ENCODE results near the gene CAPN13.
A peak's percentile ranks its signal among the peaks of the same experiment; 100 is the strongest.
"Not testable (repeated sequence)": the region's sequence is repeated elsewhere in the genome, so short reads cannot be mapped to it uniquely, and the experiment has no call there.

The CAPN13 gene

DNA sequence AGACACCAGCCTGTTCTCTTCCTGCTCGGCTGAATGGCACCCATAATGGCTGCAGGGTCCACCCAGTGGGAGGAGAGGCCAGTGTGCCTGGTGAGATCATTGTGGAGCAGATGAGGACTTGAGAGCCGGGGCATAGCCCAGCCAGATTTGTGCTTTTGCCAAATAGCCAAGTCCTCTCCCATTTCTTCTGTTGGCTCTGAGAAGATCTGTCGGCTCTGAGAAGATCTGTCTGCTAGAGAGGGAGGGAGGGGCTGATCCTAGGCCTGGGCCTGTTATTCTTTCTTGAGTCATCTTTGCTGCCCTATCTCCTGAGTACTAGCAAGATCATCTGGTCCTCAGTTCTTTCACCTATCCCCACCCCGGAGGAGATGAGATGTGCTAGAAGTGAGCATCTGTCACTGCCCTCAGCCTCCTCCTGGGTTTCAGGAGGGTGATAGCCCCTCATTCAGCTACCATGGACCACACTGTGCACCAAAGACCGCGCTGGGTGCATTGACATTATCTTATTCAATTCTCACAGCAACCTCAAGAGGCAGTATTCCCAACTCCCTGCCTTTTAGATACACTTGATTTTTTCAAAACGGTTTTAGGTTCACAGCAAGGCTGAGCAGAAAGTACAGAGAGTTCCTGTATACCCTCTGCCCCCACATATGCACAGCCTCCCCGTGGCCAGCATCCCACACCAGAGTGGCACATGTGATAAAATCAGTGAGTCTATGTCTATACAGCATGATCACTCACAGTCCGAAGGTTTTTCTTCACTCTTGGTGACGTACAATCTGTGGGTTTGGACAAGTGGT lies 98.6 kb downstream of the CAPN13 start:
- FAIRE-seq (peak; percentile 66), DNase-seq (ENCODE audit: insufficient read length, low spot score) (no peak)
- no peak for TF ChIP-seq POU2F2 (IDR thresholded peaks at IDR 0.05; ENCODE audit: low read depth, low read length)

DNA sequence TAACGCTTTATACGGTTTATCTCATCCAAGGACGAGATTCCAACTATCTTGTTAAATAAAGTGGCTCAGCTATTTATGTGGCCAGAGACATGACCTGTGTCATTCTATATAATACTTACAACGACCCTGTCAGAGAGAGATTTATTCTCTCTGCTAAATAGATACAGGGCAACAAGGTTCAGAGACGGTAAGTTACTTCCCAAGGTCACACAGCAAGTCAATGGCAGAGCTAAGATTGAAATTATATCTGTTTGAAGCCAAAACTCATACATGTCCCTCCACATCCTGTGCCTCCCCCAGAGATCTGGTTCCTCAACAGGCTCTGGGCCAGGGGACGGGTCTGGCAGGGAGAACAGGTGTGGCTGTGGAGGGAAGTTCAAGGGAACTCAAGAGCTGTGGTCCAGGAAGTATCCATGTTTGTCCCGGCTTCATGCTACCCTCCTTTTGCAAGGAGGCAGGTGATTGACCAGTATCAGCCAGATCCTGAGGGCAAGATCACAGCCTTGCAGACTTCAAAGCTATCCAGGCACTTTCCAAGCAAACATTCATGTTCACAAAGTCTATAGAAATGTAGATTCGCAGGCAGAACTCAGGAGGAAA lies 99.8 kb downstream of the CAPN13 start:
- DNase-seq (ENCODE audit: insufficient read length, low spot score) (no peak), FAIRE-seq (no peak)
- TF ChIP-seq SPI1 (IDR thresholded peaks at IDR 0.05; ENCODE audit: low read depth, low read length) (no peak), PAX5 (IDR thresholded peaks at IDR 0.05; ENCODE audit: insufficient read depth, low read length, severe bottlenecking) (no peak), TAF1 (IDR thresholded peaks at IDR 0.05; ENCODE audit: low read depth, low read length) (no peak), POLR2AphosphoS5 (IDR thresholded peaks at IDR 0.05; ENCODE audit: low read depth, low read length) (no peak), POLR2A (IDR thresholded peaks at IDR 0.05; ENCODE audit: low read depth, low read length) (no peak), POU2F2 (IDR thresholded peaks at IDR 0.05; ENCODE audit: low read depth, low read length) (no peak)

DNA sequence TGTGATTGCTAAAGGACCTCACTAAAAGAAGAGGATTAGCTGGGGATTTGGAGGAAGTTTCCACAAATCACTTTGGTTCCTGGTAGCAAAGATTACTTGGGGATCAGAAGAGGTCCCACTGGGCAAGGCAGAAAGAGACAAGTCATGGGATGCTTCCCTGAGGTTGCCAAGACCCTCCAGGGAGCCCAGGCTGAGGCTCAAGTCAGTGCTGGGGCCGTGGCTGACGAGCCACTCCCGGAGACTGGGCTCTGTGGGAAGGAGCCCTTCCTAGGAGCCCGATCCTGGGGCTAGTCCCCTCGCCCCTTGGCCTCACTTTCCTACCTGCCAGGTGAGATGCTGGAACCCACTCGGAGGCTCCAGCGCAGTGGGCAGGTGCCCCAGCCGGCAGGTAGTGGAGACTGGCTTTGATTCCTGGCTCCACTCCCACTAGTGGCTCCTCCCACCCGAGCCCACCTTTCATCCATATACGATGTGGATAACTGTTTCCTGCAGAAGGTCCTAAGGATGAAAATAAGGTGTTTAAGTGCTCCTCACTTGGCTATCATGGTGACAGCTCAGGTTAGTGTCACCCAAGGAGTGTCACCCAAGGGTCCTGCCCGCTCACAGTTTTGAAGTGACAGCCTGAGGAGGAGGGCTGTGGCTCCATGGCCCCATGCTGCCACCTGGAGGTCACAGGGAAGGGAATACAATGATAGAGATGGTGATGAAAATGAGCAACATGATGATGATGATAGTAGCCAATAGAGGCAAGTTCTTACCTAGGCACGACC lies 100.5 kb downstream of the CAPN13 start:
- DNase-seq (ENCODE audit: insufficient read length, low spot score) (peak; percentile 41), FAIRE-seq (peak; percentile 94)
- no peak for TF ChIP-seq SPI1 (IDR thresholded peaks at IDR 0.05; ENCODE audit: low read depth, low read length)
- TF ChIP-seq TAF1 (IDR thresholded peaks at IDR 0.05; ENCODE audit: low read depth, low read length), result no peak
- TF ChIP-seq POU2F2 (IDR thresholded peaks at IDR 0.05; ENCODE audit: low read depth, low read length), result no peak
- TF ChIP-seq POLR2A (IDR thresholded peaks at IDR 0.05; ENCODE audit: low read depth, low read length), result no peak
- TF ChIP-seq POLR2AphosphoS5 (IDR thresholded peaks at IDR 0.05; ENCODE audit: low read depth, low read length), result no peak
- TF ChIP-seq PAX5 (IDR thresholded peaks at IDR 0.05; ENCODE audit: insufficient read depth, low read length, severe bottlenecking), result no peak

DNA sequence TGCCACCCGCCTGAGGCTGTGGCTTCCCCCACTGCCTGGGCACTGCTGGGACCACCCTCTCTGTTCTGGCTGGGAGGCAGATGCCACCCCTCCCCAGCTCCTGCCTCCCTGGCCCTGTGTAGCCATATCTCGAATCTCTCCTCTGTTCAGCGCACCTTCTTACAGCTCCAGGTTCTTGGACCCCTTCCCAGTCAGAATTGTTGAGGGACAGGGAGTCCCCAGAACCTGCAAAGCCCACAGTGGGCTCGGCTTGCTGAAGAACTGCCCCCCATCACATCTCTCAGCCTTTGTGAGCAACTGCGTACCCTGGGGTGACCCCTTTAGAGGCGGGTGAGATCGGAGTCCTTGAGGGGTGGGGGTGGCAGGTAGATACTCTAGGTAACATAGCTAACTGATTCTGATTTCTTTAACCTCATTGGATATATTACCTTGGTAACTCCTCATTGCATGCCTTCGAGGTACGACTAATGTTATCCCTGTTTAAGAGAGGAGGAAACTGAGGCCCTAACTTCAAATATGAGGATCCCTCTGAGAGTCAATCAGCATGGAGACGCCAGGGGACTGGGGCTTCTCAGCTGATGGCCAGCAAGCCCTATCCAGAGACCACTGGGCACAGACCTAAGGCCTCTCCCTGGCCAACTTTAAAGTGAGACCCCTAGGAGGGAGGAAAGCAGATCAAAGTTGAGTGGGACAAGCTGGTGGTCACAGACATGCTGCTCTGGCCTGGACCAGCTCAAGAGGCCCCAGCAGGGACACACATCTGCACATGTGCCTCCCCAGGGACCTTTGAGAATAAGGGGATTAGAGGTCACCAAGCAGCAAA lies 101.3 kb downstream of the CAPN13 start:
- FAIRE-seq (no peak), DNase-seq (ENCODE audit: insufficient read length, low spot score) (no peak)
- no peak for TF ChIP-seq POLR2A (IDR thresholded peaks at IDR 0.05; ENCODE audit: low read depth, low read length)
- no peak for TF ChIP-seq POU2F2 (IDR thresholded peaks at IDR 0.05; ENCODE audit: low read depth, low read length)
- TF ChIP-seq PAX5 (IDR thresholded peaks at IDR 0.05; ENCODE audit: insufficient read depth, low read length, severe bottlenecking), result no peak
- TF ChIP-seq TAF1 (IDR thresholded peaks at IDR 0.05; ENCODE audit: low read depth, low read length), result no peak
- no peak for TF ChIP-seq SPI1 (IDR thresholded peaks at IDR 0.05; ENCODE audit: low read depth, low read length)
- TF ChIP-seq POLR2AphosphoS5 (IDR thresholded peaks at IDR 0.05; ENCODE audit: low read depth, low read length), result no peak

DNA sequence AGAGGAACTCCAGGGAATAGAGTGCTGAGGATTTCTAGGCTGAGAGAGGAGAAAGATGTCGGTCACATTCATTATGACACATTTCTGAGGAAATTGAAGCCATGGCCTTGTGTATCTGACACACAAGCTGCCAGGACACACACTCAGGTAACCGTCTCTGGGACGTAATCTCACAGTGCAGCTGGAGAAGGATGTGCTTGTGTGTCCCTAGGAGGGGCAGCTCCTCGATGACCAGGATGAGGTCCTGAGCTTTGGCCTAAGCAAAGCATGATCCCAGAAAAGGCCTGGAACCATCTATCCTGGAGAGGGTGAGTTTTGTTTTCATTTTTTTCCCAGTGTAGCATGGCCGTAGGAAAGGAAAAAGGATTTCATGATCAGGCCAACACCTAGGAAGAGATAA lies 102.2 kb downstream of the CAPN13 start:
- FAIRE-seq, result no peak

DNA sequence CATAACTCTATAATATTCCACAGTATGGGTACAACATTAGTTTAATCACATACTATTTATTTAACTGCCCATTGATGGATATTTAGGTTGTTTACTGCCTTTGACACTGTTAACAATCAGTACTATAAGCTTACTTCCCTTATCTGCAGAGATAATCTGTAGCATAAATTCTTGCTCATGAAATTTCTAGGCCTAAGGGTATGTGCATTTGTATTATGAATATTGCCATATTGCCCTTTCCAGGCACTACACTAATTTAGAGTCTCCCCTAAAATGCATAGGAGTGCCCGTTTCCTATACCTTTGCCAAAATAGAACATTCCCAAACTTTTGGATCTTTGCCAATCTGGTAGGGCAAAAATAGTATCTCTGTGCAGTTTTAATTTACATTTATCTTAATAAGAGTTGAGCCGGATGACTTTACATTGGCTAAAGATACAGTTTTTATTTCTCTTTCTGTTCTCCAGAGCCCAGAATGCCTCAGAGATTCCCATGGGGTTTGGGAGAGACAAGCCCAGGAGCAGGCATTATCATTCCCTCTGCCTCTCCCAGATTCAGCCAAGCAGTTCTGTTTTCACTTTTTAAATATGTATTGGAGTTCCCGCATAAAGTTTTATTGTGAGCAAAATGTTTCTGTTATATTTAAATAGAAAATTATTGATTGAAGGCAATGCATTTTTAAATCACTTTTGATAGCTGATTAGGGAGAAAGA lies 102.8 kb downstream of the CAPN13 start:
- TF ChIP-seq PAX5 (IDR thresholded peaks at IDR 0.05; ENCODE audit: insufficient read depth, low read length, severe bottlenecking), result no peak
- TF ChIP-seq POU2F2 (IDR thresholded peaks at IDR 0.05; ENCODE audit: low read depth, low read length), result no peak
- TF ChIP-seq POLR2A (IDR thresholded peaks at IDR 0.05; ENCODE audit: low read depth, low read length), result no peak
- TF ChIP-seq POLR2AphosphoS5 (IDR thresholded peaks at IDR 0.05; ENCODE audit: low read depth, low read length), result no peak
- no peak for TF ChIP-seq TAF1 (IDR thresholded peaks at IDR 0.05; ENCODE audit: low read depth, low read length)
- TF ChIP-seq SPI1 (IDR thresholded peaks at IDR 0.05; ENCODE audit: low read depth, low read length), result no peak
- DNase-seq (ENCODE audit: insufficient read length, low spot score) (no peak), FAIRE-seq (no peak)

More for the DNA sequence above, 102.2 kb downstream of the CAPN13 start:
- no peak for DNase-seq (ENCODE audit: insufficient read length, low spot score)
- no peak for TF ChIP-seq POLR2A (IDR thresholded peaks at IDR 0.05; ENCODE audit: low read depth, low read length)
- TF ChIP-seq POU2F2 (IDR thresholded peaks at IDR 0.05; ENCODE audit: low read depth, low read length), result no peak
- no peak for TF ChIP-seq TAF1 (IDR thresholded peaks at IDR 0.05; ENCODE audit: low read depth, low read length)
- no peak for TF ChIP-seq PAX5 (IDR thresholded peaks at IDR 0.05; ENCODE audit: insufficient read depth, low read length, severe bottlenecking)
- TF ChIP-seq SPI1 (IDR thresholded peaks at IDR 0.05; ENCODE audit: low read depth, low read length), result no peak
- no peak for TF ChIP-seq POLR2AphosphoS5 (IDR thresholded peaks at IDR 0.05; ENCODE audit: low read depth, low read length)

DNA sequence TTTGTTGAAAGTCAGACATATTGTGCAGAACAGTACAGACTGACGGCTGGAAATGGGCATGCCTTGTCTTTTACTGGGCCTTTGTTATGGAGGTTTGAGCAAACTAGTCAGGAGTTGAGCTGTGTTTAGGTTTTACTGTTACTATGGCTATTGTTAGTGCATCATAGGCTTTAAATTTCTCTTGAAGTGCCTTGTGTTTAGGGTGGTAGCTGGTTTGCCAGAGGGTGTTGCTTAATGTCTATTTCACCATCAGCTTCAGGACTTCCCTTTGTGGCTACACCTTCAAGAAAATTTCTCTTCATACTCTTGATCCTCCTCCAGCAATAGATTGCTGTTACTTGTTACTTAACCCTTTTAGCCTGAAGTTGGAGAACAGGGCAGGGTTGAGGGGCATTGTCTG lies 104.6 kb downstream of the CAPN13 start:
- no peak for TF ChIP-seq SPI1 (IDR thresholded peaks at IDR 0.05; ENCODE audit: low read depth, low read length)
- no peak for FAIRE-seq
- DNase-seq (ENCODE audit: insufficient read length, low spot score), result no peak

DNA sequence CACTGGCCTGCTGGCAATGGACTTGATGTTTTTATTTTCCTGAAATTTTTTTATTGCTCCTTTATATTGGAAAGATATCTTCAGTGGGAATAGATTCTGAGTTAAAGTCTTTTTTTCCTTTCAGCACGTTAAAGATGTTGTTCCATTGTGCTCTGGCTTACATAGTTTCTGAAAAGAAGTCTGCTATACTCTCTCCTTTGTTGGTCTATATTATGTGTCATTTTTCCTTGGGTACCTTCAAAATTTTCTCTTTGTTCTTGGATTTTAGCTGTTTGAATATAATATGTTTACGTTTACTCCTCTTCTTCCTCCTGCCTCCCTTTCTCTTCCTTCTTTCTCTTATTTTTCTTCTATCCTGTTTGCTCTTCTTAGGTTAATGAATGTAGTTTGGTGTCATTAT lies 105.5 kb downstream of the CAPN13 start:
- TF ChIP-seq POU2F2 (IDR thresholded peaks at IDR 0.05; ENCODE audit: low read depth, low read length) (no peak), PAX5 (IDR thresholded peaks at IDR 0.05; ENCODE audit: insufficient read depth, low read length, severe bottlenecking) (no peak), SPI1 (IDR thresholded peaks at IDR 0.05; ENCODE audit: low read depth, low read length) (no peak), TAF1 (IDR thresholded peaks at IDR 0.05; ENCODE audit: low read depth, low read length) (no peak), POLR2AphosphoS5 (IDR thresholded peaks at IDR 0.05; ENCODE audit: low read depth, low read length) (no peak), POLR2A (IDR thresholded peaks at IDR 0.05; ENCODE audit: low read depth, low read length) (no peak)
- FAIRE-seq (no peak), DNase-seq (ENCODE audit: insufficient read length, low spot score) (no peak)

DNA sequence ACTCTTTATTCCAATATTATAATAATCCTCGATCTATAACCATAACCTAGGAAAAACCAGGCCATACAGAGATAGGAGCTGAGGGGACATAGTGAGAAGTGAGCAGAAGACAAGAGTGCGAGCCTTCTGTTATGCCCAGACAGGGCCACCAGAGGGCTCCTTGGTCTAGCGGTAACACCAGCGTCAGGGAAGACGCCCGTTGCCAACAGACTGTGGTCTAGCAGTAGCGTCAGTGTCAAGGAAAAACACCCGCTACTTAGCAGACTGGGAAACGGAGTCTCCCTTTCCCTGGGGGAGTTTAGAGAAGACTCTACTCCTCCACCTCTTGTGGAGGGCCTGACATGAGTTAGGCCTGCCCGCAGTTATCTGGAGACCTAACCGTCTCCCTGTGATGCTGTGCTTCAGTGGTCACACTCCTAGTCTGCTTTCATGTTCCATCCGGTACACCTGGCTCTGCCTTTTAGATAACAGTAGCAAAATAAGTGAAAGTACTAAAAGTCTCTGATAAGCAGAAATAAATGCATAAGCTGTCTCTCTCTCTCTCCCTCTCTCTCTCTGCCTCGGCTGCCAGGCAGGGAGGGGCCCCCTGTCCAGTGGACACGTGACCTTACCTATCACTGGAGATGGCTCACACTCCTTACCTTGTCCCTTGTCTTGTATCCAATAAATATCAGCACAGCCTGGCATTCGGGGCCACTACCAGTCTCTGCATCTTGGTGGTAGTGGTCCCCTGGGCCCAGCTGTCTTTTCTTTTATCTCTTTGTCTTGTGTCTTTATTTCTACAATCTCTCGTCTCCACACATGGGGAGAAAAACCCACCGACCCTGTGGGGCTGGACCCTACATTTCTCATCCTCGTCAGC lies 109.8 kb downstream of the CAPN13 start:
- DNase-seq (ENCODE audit: insufficient read length, low spot score); FAIRE-seq: not testable (repeated sequence)

Data from GM12891 (cell line).